ENCODE results near the gene ELMOD1. TPM values are rescaled to one million over a fixed set of nuclear protein-coding genes. Genes with fewer than 3 reads are reported as not detected.

Gene ELMOD1
- total and polyA plus RNA-seq, 4 donors, result 0.14 to 0.42 TPM; not detected in 2

GRCh38 chr11:107594736-107595135 is 3.8 kb downstream of the ELMOD1 start:
- Histone ChIP-seq H3K9ac (ENCODE audit: low read depth in 1 of 2, low read length in 2 of 2) (no peak overlapping the region), H3K27me3 (ENCODE audit: control insufficient read depth in 4 of 4, insufficient read depth in 4 of 4, low read length in 3 of 4) (peaks cover 0 to 4% (median 0%) of the 10 kb centered on the region in 4 donors), H3K36me3 (ENCODE audit: control insufficient read depth in 4 of 4, insufficient read depth in 3 of 4, low read depth in 1 of 4, low read length in 3 of 4) (no peaks in the 10 kb centered on the region), H3K4me1 (ENCODE audit: control insufficient read depth in 4 of 4, insufficient read depth in 4 of 4, low read length in 3 of 4) (peaks cover 10 to 22% (median 17%) of the 10 kb centered on the region in 4 donors), H3K4me3 (ENCODE audit: low read depth in 1 of 3, low read length in 3 of 3) (no peak overlapping the region), H3K27ac (ENCODE audit: low read depth in 1 of 2, low read length in 2 of 2) (no peak overlapping the region), H3K9me3 (ENCODE audit: control insufficient read depth in 4 of 4, low read length in 3 of 4) (no peaks in the 10 kb centered on the region)
- no peak for DNase-seq (ENCODE audit: low spot score)
- TF ChIP-seq JUND (IDR thresholded peaks at IDR 0.05) (no peak), RXRA (IDR thresholded peaks at IDR 0.05) (no peak), YY1 (IDR thresholded peaks at IDR 0.05) (no peak), HNF4G (IDR thresholded peaks at IDR 0.05) (no peak), FOXA1 (IDR thresholded peaks at IDR 0.05) (no peak), ZBTB33 (IDR thresholded peaks at IDR 0.05) (no peak), RAD21 (IDR thresholded peaks at IDR 0.05) (no peak), MAX (IDR thresholded peaks at IDR 0.05) (no peak), HNF4A (conservative IDR thresholded peaks at IDR 0.05) (no peak), FOXA2 (IDR thresholded peaks at IDR 0.05) (no peak), NR2F2 (IDR thresholded peaks at IDR 0.05) (no peak), TAF1 (conservative IDR thresholded peaks at IDR 0.05) (no peak), SP1 (IDR thresholded peaks at IDR 0.05) (no peak)
- 43% methylated on average over 2 of the region's 2 CpGs for WGBS

- Histone ChIP-seq H3K27ac (ENCODE audit: low read depth in 1 of 2, low read length in 2 of 2) (no peak overlapping the region), H3K4me1 (ENCODE audit: control insufficient read depth in 4 of 4, insufficient read depth in 4 of 4, low read length in 3 of 4) (no peaks in the 10 kb centered on the region), H3K27me3 (ENCODE audit: control insufficient read depth in 4 of 4, insufficient read depth in 4 of 4, low read length in 3 of 4) (no peaks in the 10 kb centered on the region), H3K36me3 (ENCODE audit: control insufficient read depth in 4 of 4, insufficient read depth in 3 of 4, low read depth in 1 of 4, low read length in 3 of 4) (no peaks in the 10 kb centered on the region), H3K9me3 (ENCODE audit: control insufficient read depth in 4 of 4, low read length in 3 of 4) (no peaks in the 10 kb centered on the region), H3K9ac (ENCODE audit: low read depth in 1 of 2, low read length in 2 of 2) (no peak overlapping the region), H3K4me3 (ENCODE audit: low read depth in 1 of 3, low read length in 3 of 3) (no peak overlapping the region)
- WGBS, result 57% methylated on average over 6 of the region's 6 CpGs
- DNase-seq (ENCODE audit: low spot score), result no peak
- no peak for TF ChIP-seq REST (IDR thresholded peaks at IDR 0.05)
- peak; percentile 86 to 88 for TF ChIP-seq RAD21 (IDR thresholded peaks at IDR 0.05)
- TF ChIP-seq CTCF (IDR thresholded peaks at IDR 0.05; ENCODE audit: low read depth, low read length, missing input control), result peak; percentile 67
- no peak for TF ChIP-seq EGR1 (IDR thresholded peaks at IDR 0.05; ENCODE audit: low read depth in 2 of 2)
- TF ChIP-seq HNF4A (conservative IDR thresholded peaks at IDR 0.05), result peak in 1 of 2 donors; percentile 17
- no peak for TF ChIP-seq YY1 (IDR thresholded peaks at IDR 0.05)
These were observed 7.5 kb downstream of the ELMOD1 start for GRCh38 chr11:107598225-107599139.
